GM23248 (cell line): ENCODE measurements around the gene NPAS3. TPM values are rescaled to one million over a fixed set of nuclear protein-coding genes. Genes with fewer than 3 reads are reported as not detected.

ENCODE experiments used
- DNase-seq: peaks from one replicate; pipeline ENCODE4 v3.0.0-alpha.2; 2015
- H2AFZ ChIP-seq: fragments of 200-600 bp; sonication (generic); 2 replicates; pipeline ENCODE4 v1.6.1; 2016; ENCODE audit warnings: antibody characterized with exemption
- H3F3A ChIP-seq: fragments of 200-600 bp; sonication (generic); 2 replicates; pipeline ENCODE4 v1.6.1; 2016; ENCODE audit warnings: mild to moderate bottlenecking, antibody characterized with exemption, mixed run types; ENCODE audit not compliant: insufficient read depth
- H3K27ac ChIP-seq: fragments of 200-600 bp; sonication (generic); 2 replicates; pipeline ENCODE4 v1.5.1; 2016; ENCODE audit warnings: mild to moderate bottlenecking
- H3K27me3 ChIP-seq: fragments of 200-600 bp; sonication (generic); replicated peaks from 2 replicates; pipeline ENCODE4 v1.6.1; 2016; ENCODE audit warnings: mild to moderate bottlenecking; ENCODE audit not compliant: insufficient read depth
- H3K36me3 ChIP-seq: fragments of 200-600 bp; sonication (generic); 2 replicates; pipeline ENCODE4 v1.6.1; 2016; ENCODE audit warnings: low read depth, mild to moderate bottlenecking
- H3K4me1 ChIP-seq: fragments of 200-600 bp; sonication (generic); 2 replicates; pipeline ENCODE4 v1.6.1; 2016; ENCODE audit warnings: mild to moderate bottlenecking; ENCODE audit not compliant: insufficient read depth
- H3K4me2 ChIP-seq: fragments of 200-600 bp; sonication (generic); one replicate; pipeline ENCODE4 v1.6.1; 2016; ENCODE audit warnings: mild to moderate bottlenecking; ENCODE audit not compliant: unreplicated experiment
- H3K4me3 ChIP-seq: fragments of 200-600 bp; sonication (generic); 2 replicates; pipeline ENCODE4 v1.5.1; 2016; ENCODE audit warnings: mild to moderate bottlenecking
- H3K79me2 ChIP-seq: fragments of 200-600 bp; sonication (generic); 2 replicates; pipeline ENCODE4 v1.6.1; 2016; ENCODE audit warnings: mild to moderate bottlenecking; ENCODE audit not compliant: insufficient read depth
- H3K9ac ChIP-seq: fragments of 200-600 bp; sonication (generic); 2 replicates; pipeline ENCODE4 v1.6.1; 2016; ENCODE audit warnings: mild to moderate bottlenecking
- H3K9me2 ChIP-seq: fragments of 200-600 bp; sonication (generic); 2 replicates; pipeline ENCODE4 v1.6.1; 2016; ENCODE audit warnings: mixed run types, mild to moderate bottlenecking, moderate library complexity; ENCODE audit not compliant: insufficient read depth
- H3K9me3 ChIP-seq: fragments of 200-600 bp; sonication (generic); one replicate; pipeline ENCODE4 v1.6.1; 2017; ENCODE audit warnings: low read depth
- H4K20me1 ChIP-seq: fragments of 200-600 bp; sonication (generic); 2 replicates; pipeline ENCODE4 v1.6.0; 2016; ENCODE audit not compliant: insufficient read depth
- EZH2 ChIP-seq: fragments of 200-600 bp; sonication (generic); IDR thresholded peaks from 2 replicates; pipeline ENCODE4 v1.6.1; 2018; ENCODE audit warnings: antibody characterized with exemption, mild to moderate bottlenecking; ENCODE audit not compliant: insufficient read depth, poor library complexity, severe bottlenecking
- EZH2phosphoT487 ChIP-seq: fragments of 200-600 bp; sonication (generic); IDR thresholded peaks from 2 replicates; pipeline ENCODE4 v1.6.1; 2018; ENCODE audit warnings: antibody characterized with exemption, moderate library complexity, mild to moderate bottlenecking, low read depth; ENCODE audit not compliant: insufficient read depth
- WGBS, 2 experiments: methylation state at CpG; one replicate each; pipeline ENCODE4 v1.1.6; 2015 to 2017; ENCODE audit warnings: low lambda C conversion rate in 2 of 2, low coverage in 1 of 2; ENCODE audit errors: missing lambda C conversion rate in 2 of 2; 5-methylcytosine and 5-hydroxymethylcytosine counted together
- in situ Hi-C: fragments of 300-500 bp; cut with MboI; formaldehyde crosslinking; loops from 2 replicates; pipeline ENCODE4 v1.15.0; 2020
- polyA plus RNA-seq: library from polyadenylated mRNA; unstranded; fragments of >200 nt; fragmentation: Nextera tagmentation; extraction: Ambion mirVana; gene quantifications from 2 replicates; pipeline ENCODE4 v1.2.1, GENCODE V29; 2016
- total RNA-seq: library from RNA; depleted of rRNA; stranded (reverse); fragments of >200 nt; shearing (Covaris generic); gene quantifications from 2 replicates; pipeline ENCODE4 v1.2.3, GENCODE V29; 2014

The NPAS3 gene
- total and polyA plus RNA-seq, 2 experiments from 2014 or later = 0.65 TPM; not detected in 1

- no peaks in the 10 kb centered on the region for H3K9me3 ChIP-seq
- no peak overlapping the region for H3K9ac ChIP-seq
- no peak overlapping the region for H3K27ac ChIP-seq
- peaks cover 16% of the 10 kb centered on the region for H3F3A ChIP-seq
- 94 to 98% methylated on average over 4 of the region's 4 CpGs for WGBS, 2 experiments
- no peak for TF ChIP-seq EZH2
- no peak for TF ChIP-seq EZH2phosphoT487
- H2AFZ ChIP-seq = no peak overlapping the region
- no peaks in the 10 kb centered on the region for H3K27me3 ChIP-seq
- H3K4me1 ChIP-seq = peaks cover 8% of the 10 kb centered on the region
- in situ Hi-C loops = no loop called here
- H3K36me3 ChIP-seq = no peaks in the 10 kb centered on the region
- H3K4me2 ChIP-seq = no peak overlapping the region
- no peak overlapping the region for H3K4me3 ChIP-seq
- DNase-seq = no peak
- no peaks in the 10 kb centered on the region for H3K79me2 ChIP-seq
- no peaks in the 10 kb centered on the region for H4K20me1 ChIP-seq
- H3K9me2 ChIP-seq = no peaks in the 10 kb centered on the region; the same call in 1 of the 2 replicates
Measured at GRCh38 chr14:33691907-33692306, 753.2 kb downstream of the NPAS3 start.

- H3K27ac ChIP-seq = no peak overlapping the region
- 35 to 40% methylated on average over 2 of the region's 2 CpGs for WGBS, 2 experiments
- H3K9me3 ChIP-seq = no peaks in the 10 kb centered on the region
- H3K79me2 ChIP-seq = no peaks in the 10 kb centered on the region
- H4K20me1 ChIP-seq = no peaks in the 10 kb centered on the region
- H2AFZ ChIP-seq = no peak overlapping the region
- peak; percentile 80 for DNase-seq
- peaks cover 8% of the 10 kb centered on the region for H3K4me1 ChIP-seq
- H3K4me3 ChIP-seq = no peak overlapping the region; the same call in 1 of the 2 replicates
- H3K27me3 ChIP-seq = no peaks in the 10 kb centered on the region
- H3K36me3 ChIP-seq = no peaks in the 10 kb centered on the region
- H3F3A ChIP-seq = peaks cover 16% of the 10 kb centered on the region
- in situ Hi-C loops = no loop called here
- no peak overlapping the region for H3K9ac ChIP-seq
- TF ChIP-seq EZH2phosphoT487 (no peak), EZH2 (no peak)
- peak overlapping the region; percentile 37 for H3K4me2 ChIP-seq
- H3K9me2 ChIP-seq = no peaks in the 10 kb centered on the region; the same call in 1 of the 2 replicates
Measured at GRCh38 chr14:33692762-33693161, 754.1 kb downstream of the NPAS3 start.

GRCh38 chr14:33693237-33693636 lies 754.6 kb downstream of the NPAS3 start:
- in situ Hi-C loops = no loop called here
- no peak overlapping the region for H3K9ac ChIP-seq
- peaks cover 8% of the 10 kb centered on the region for H3K4me1 ChIP-seq
- H3K79me2 ChIP-seq = no peaks in the 10 kb centered on the region
- no peak overlapping the region for H2AFZ ChIP-seq
- no peaks in the 10 kb centered on the region for H3K27me3 ChIP-seq
- no peaks in the 10 kb centered on the region; the same call in 1 of the 2 replicates for H3K9me2 ChIP-seq
- DNase-seq = peak; percentile 46
- H3K27ac ChIP-seq = no peak overlapping the region
- 50 to 54% methylated on average over 4 of the region's 4 CpGs for WGBS, 2 experiments
- peaks cover 16% of the 10 kb centered on the region for H3F3A ChIP-seq
- TF ChIP-seq EZH2phosphoT487 = no peak
- TF ChIP-seq EZH2 = no peak
- peak overlapping the region; percentile 18; the same call in 1 of the 2 replicates for H3K4me3 ChIP-seq
- no peaks in the 10 kb centered on the region for H3K9me3 ChIP-seq
- H4K20me1 ChIP-seq = no peaks in the 10 kb centered on the region
- peak overlapping the region; percentile 37 for H3K4me2 ChIP-seq
- H3K36me3 ChIP-seq = no peaks in the 10 kb centered on the region

GRCh38 chr14:33696165-33696564 lies 757.5 kb downstream of the NPAS3 start:
- H3K27ac ChIP-seq = no peak overlapping the region
- H3F3A ChIP-seq = peaks cover 16% of the 10 kb centered on the region
- no peaks in the 10 kb centered on the region for H3K79me2 ChIP-seq
- 86% methylated on average over 9 of the region's 9 CpGs for WGBS, 2 experiments
- H2AFZ ChIP-seq = no peak overlapping the region
- in situ Hi-C loops = no loop called here
- TF ChIP-seq EZH2phosphoT487 (no peak), EZH2 (no peak)
- H3K9me3 ChIP-seq = no peaks in the 10 kb centered on the region
- H3K4me2 ChIP-seq = no peak overlapping the region
- H3K36me3 ChIP-seq = no peaks in the 10 kb centered on the region
- H4K20me1 ChIP-seq = no peaks in the 10 kb centered on the region
- no peak for DNase-seq
- 0 out of 2 replicates have a peak, but pooled peaks cover 1% of the 10 kb centered on the region for H3K27me3 ChIP-seq
- H3K9me2 ChIP-seq = no peaks in the 10 kb centered on the region; the same call in 1 of the 2 replicates
- no peak overlapping the region for H3K4me3 ChIP-seq
- no peak overlapping the region for H3K9ac ChIP-seq
- H3K4me1 ChIP-seq = peaks cover 8% of the 10 kb centered on the region
